Kidney (tissue), 22 donors: ENCODE results near the gene PATL2. TPM values are rescaled to one million over a fixed set of nuclear protein-coding genes. Genes with fewer than 3 reads are reported as not detected.
"Not testable (repeated sequence)": the region's sequence is repeated elsewhere in the genome, so short reads cannot be mapped to it uniquely, and the experiment has no call there.

Experiments
- DNase-seq, 5 donors: peaks; one replicate each; pipeline ENCODE4 v3.0.0-alpha.2; 2013 to 2020
- FAIRE-seq: peaks from 2 replicates; lab custom pipeline; 2012; peaks lifted over from hg19 to GRCh38; lab: Jason Lieb, UNC
- H3K27ac ChIP-seq, 2 donors: one replicate each; pipeline ENCODE4 v1.7.0; 2013; ENCODE audit warnings: low read depth in 2 of 2, low read length in 2 of 2, inconsistent platforms in 1 of 2
- H3K27me3 ChIP-seq: one replicate; pipeline ENCODE4 v1.7.1; 2013; ENCODE audit warnings: low read length, inconsistent platforms; ENCODE audit not compliant: control insufficient read depth, insufficient read depth
- H3K36me3 ChIP-seq, 3 donors: one replicate each; pipeline versions ENCODE4 v1.7.0 to v1.7.1; 2013; ENCODE audit warnings: low read length in 3 of 3, control low read depth in 1 of 3, inconsistent platforms in 1 of 3; ENCODE audit not compliant: insufficient read depth in 3 of 3, control insufficient read depth in 2 of 3
- H3K4me1 ChIP-seq, 3 donors: one replicate each; pipeline versions ENCODE4 v1.7.0 to v1.7.1; 2013; ENCODE audit warnings: low read length in 3 of 3, inconsistent platforms in 1 of 3, low read depth in 1 of 3; ENCODE audit not compliant: control insufficient read depth in 2 of 3, insufficient read depth in 2 of 3
- H3K4me3 ChIP-seq, 3 donors: one replicate each; pipeline versions ENCODE4 v1.7.0 to v1.8.1; 2013; ENCODE audit warnings: low read length in 3 of 3, control low read depth in 1 of 3, inconsistent platforms in 1 of 3
- H3K9ac ChIP-seq, 3 donors: one replicate each; pipeline versions ENCODE4 v1.7.0 to v1.7.1; 2013; ENCODE audit warnings: low read length in 3 of 3, control low read depth in 1 of 3, inconsistent platforms in 1 of 3
- H3K9me3 ChIP-seq, 3 donors: one replicate each; pipeline versions ENCODE4 v1.7.0 to v1.7.1; 2013; ENCODE audit warnings: low read length in 3 of 3, control low read depth in 1 of 3, inconsistent platforms in 1 of 3; ENCODE audit not compliant: control insufficient read depth in 2 of 3, insufficient read depth in 1 of 3
- intact Hi-C: fragments of 100-400 bp; cut with DNase I; formaldehyde crosslinking; loops from one replicate; pipeline ENCODE4 v1.11.1; 2022
- long read RNA-seq, 10 donors: library from polyadenylated mRNA in 1 of 10; unstranded in 1 of 10; transcript quantifications; one replicate each; pipeline ENCODE4 v2.0.0 and lab custom pipeline, GENCODE V29; 2021 to 2026
- polyA plus RNA-seq: library from polyadenylated mRNA; stranded (reverse); fragments of 350-450 nt; fragmentation: Illumina TruSeq; extraction: RNeasy Lipid Tissue Mini Kit (QIAGEN cat#74804); gene quantifications from one replicate; pipeline ENCODE4 v1.2.3, GENCODE V29; 2014; ENCODE audit warnings: low read depth, low replicate concordance; ENCODE audit not compliant: insufficient read depth
- total RNA-seq: library from RNA; stranded (reverse); fragmentation: NEBNext Ultra II Directional; extraction: Animal tissue kit (Norgen Biotek cat#: 25700); gene quantifications from one replicate; pipeline ENCODE4 v1.2.1, GENCODE V29; 2021
- TF ChIP-seq, protein P1 (sequence below): IDR thresholded peaks from 3 replicates; pipeline ENCODE4 v1.5.1; 2012; ENCODE audit warnings: mild to moderate bottlenecking, moderate library complexity, borderline replicate concordance; ENCODE audit not compliant: insufficient read depth; ENCODE audit errors: extremely low read depth
- donor health status: control.
- donor health status: control.
- donor health status: control.
- donor health status: control.
- donor health status: control.
- donor health status: DM: yes; HTN: yes; CAD: no.
- donor health status: Normal renal cell carcinoma (clear cell type).

The PATL2 gene
- total RNA-seq (2.1 TPM), polyA plus RNA-seq (0.73 TPM)
- long read RNA-seq, donor 1 = 0 reads
- long read RNA-seq, donor 2, partial matches to known transcripts = 0 of 1 reads
- long read RNA-seq, donor 2, other reads (novel, unspliced or antisense) = 0 of 1 reads
- long read RNA-seq, donor 3 = 0 reads
- long read RNA-seq, donor 4, partial matches to known transcripts = 0 of 1 reads
- long read RNA-seq, donor 4, other reads (novel, unspliced or antisense) = 0 of 1 reads
- long read RNA-seq, donor 5 = 0 reads
- long read RNA-seq, donor 6 = 0 reads
- long read RNA-seq, donor 7, partial matches to known transcripts = 0 of 1 reads
- long read RNA-seq, donor 7, other reads (novel, unspliced or antisense) = 1 of 1 reads
- long read RNA-seq, donor 8, partial matches to known transcripts = 923 of 967 reads
- long read RNA-seq, donor 8, other reads (novel, unspliced or antisense) = 44 of 967 reads
- long read RNA-seq, donor 9 = 0 reads
- long read RNA-seq, donor 10, partial matches to known transcripts = 366 of 1,319 reads
- long read RNA-seq, donor 10, other reads (novel, unspliced or antisense) = 952 of 1,319 reads

DNA sequence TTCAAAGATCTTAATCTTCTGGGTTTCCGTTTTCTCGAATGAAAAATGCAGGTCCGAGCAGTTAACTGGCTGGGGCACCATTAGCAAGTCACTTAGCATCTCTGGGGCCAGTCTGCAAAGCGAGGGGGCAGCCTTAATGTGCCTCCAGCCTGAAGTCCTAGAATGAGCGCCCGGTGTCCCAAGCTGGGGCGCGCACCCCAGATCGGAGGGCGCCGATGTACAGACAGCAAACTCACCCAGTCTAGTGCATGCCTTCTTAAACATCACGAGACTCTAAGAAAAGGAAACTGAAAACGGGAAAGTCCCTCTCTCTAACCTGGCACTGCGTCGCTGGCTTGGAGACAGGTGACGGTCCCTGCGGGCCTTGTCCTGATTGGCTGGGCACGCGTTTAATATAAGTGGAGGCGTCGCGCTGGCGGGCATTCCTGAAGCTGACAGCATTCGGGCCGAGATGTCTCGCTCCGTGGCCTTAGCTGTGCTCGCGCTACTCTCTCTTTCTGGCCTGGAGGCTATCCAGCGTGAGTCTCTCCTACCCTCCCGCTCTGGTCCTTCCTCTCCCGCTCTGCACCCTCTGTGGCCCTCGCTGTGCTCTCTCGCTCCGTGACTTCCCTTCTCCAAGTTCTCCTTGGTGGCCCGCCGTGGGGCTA, at the start of gene PATL2, which contains the start of gene B2M:
Gene PATL2, minus strand, starts transcription at position 228 of the 647 bp plus-strand sequence. CDS start 34,833 bp downstream, outside the sequence.
Gene B2M, plus strand, starts transcription at position 422 of the 647 bp plus-strand sequence. Its CDS starts 30 bp downstream, at position 452.
- peak within 1 kb of the TSS; percentile 74 to 99 (median 89) for H3K9ac ChIP-seq
- H3K9me3 ChIP-seq = no peaks in the 10 kb centered on the region
- FAIRE-seq (peak; percentile 70), DNase-seq (peak; percentile 98 to 99 (median 99))
- H3K27me3 ChIP-seq = no peaks in the 10 kb centered on the region
- TF ChIP-seq, protein P1, sequence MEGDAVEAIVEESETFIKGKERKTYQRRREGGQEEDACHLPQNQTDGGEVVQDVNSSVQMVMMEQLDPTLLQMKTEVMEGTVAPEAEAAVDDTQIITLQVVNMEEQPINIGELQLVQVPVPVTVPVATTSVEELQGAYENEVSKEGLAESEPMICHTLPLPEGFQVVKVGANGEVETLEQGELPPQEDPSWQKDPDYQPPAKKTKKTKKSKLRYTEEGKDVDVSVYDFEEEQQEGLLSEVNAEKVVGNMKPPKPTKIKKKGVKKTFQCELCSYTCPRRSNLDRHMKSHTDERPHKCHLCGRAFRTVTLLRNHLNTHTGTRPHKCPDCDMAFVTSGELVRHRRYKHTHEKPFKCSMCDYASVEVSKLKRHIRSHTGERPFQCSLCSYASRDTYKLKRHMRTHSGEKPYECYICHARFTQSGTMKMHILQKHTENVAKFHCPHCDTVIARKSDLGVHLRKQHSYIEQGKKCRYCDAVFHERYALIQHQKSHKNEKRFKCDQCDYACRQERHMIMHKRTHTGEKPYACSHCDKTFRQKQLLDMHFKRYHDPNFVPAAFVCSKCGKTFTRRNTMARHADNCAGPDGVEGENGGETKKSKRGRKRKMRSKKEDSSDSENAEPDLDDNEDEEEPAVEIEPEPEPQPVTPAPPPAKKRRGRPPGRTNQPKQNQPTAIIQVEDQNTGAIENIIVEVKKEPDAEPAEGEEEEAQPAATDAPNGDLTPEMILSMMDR = peak; percentile 3
- intact Hi-C loops = no loop called here
- peak within 1 kb of the TSS; percentile 99 to 100 for H3K27ac ChIP-seq
- peaks cover 0 to 15% (median 10%) of the 10 kb centered on the region in 3 donors for H3K36me3 ChIP-seq
- peaks cover 0 to 3% (median 0%) of the 10 kb centered on the region in 3 donors for H3K4me1 ChIP-seq
- peak within 1 kb of the TSS; percentile 81 to 98 (median 91) for H3K4me3 ChIP-seq

DNA sequence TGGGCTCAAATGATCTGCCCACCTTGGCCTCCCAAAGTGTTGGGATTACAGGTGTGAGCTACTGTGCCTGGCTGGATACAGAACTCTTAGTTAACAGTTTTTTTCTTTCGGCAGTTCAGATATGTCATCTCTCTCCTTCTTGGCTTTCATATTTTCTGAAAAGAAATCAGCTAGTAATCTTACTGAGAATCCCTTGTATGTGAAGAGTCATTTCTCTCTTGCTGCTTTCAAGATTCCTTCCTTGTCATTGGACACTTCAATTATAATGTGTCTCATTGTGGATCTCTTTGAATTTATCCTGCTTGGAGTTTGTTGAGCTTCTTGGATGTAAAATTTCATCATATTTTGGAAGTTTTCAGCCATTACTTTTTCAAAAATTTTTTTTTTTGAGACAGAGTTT, 42.2 kb upstream of the PATL2 start:
- no peak overlapping the region for H3K4me3 ChIP-seq
- no peaks in the 10 kb centered on the region for H3K36me3 ChIP-seq
- intact Hi-C loops = no loop called here
- no peak overlapping the region for H3K27ac ChIP-seq
- H3K9me3 ChIP-seq = no peaks in the 10 kb centered on the region
- H3K4me1 ChIP-seq = no peaks in the 10 kb centered on the region
- H3K9ac ChIP-seq = no peak overlapping the region
- DNase-seq (no peak), FAIRE-seq (no peak)
- H3K27me3 ChIP-seq = no peaks in the 10 kb centered on the region
- TF ChIP-seq, protein P1 = no peak

GRCh38 chr15:44743454-44743853, 32.3 kb upstream of the PATL2 start:
- DNase-seq, H3K4me3 ChIP-seq, H3K27ac ChIP-seq, H3K9me3 ChIP-seq, FAIRE-seq, intact Hi-C loops, H3K9ac ChIP-seq, H3K27me3 ChIP-seq, H3K36me3 ChIP-seq, H3K4me1 ChIP-seq: not testable (repeated sequence)

GRCh38 chr15:44739222-44739847, 28.2 kb upstream of the PATL2 start:
- intact Hi-C loops = loop anchor here (5.0 kb wide), 1 partner anchor 77 kb away; the partner anchor contains the start of gene SPG11
- FAIRE-seq = not testable (repeated sequence)

More at GRCh38 chr15:44739222-44739847, 28.2 kb upstream of the PATL2 start:
- not testable (repeated sequence) for H3K4me1 ChIP-seq, DNase-seq, H3K36me3 ChIP-seq, H3K4me3 ChIP-seq, H3K9me3 ChIP-seq, H3K27me3 ChIP-seq, H3K9ac ChIP-seq, H3K27ac ChIP-seq
